Dendritic cell treated with granulocyte-macrophage colony-stimulating factor and Interleukin-4, amounts not matched to agents 40 ng/mL and 50 ng/mL, for 4 days (primary cell): ENCODE measurements around the gene PGBD5.
"Not testable (repeated sequence)": the region's sequence is repeated elsewhere in the genome, so short reads cannot be mapped to it uniquely, and the experiment has no call there.

Source experiments
- H3K27ac Mint-ChIP-seq: one replicate; pipeline ENCODE4 v1.8.0; 2022; ENCODE audit warnings: mild to moderate bottlenecking, mixed read lengths
- H3K27me3 Mint-ChIP-seq: one replicate; pipeline ENCODE4 v1.8.0; 2022; ENCODE audit warnings: mild to moderate bottlenecking, mixed read lengths
- H3K36me3 Mint-ChIP-seq: one replicate; pipeline ENCODE4 v1.8.0; 2022; ENCODE audit warnings: low read depth, mixed read lengths
- H3K4me1 Mint-ChIP-seq: one replicate; pipeline ENCODE4 v1.8.0; 2022; ENCODE audit warnings: low read depth, mixed read lengths
- H3K4me3 Mint-ChIP-seq: one replicate; pipeline ENCODE4 v1.8.0; 2022; ENCODE audit warnings: mild to moderate bottlenecking, moderate library complexity, mixed read lengths
- H3K9me3 Mint-ChIP-seq: one replicate; pipeline ENCODE4 v1.8.0; 2022; ENCODE audit warnings: mixed read lengths
- intact Hi-C: fragments of 100-400 bp; cut with micrococcal nuclease; formaldehyde crosslinking; loops from one replicate; pipeline ENCODE4 v1.15.0; 2022

PGBD5 gene

GRCh38 chr1:230416430-230416829 lies 9.7 kb downstream of the PGBD5 start:
- Mint-ChIP-seq H3K27ac (no peak overlapping the region), H3K4me3 (no peak overlapping the region), H3K4me1 (no peaks in the 10 kb centered on the region), H3K27me3 (peaks cover 28% of the 10 kb centered on the region), H3K36me3 (no peaks in the 10 kb centered on the region), H3K9me3 (no peaks in the 10 kb centered on the region)
- intact Hi-C loops = no loop called here

DNA sequence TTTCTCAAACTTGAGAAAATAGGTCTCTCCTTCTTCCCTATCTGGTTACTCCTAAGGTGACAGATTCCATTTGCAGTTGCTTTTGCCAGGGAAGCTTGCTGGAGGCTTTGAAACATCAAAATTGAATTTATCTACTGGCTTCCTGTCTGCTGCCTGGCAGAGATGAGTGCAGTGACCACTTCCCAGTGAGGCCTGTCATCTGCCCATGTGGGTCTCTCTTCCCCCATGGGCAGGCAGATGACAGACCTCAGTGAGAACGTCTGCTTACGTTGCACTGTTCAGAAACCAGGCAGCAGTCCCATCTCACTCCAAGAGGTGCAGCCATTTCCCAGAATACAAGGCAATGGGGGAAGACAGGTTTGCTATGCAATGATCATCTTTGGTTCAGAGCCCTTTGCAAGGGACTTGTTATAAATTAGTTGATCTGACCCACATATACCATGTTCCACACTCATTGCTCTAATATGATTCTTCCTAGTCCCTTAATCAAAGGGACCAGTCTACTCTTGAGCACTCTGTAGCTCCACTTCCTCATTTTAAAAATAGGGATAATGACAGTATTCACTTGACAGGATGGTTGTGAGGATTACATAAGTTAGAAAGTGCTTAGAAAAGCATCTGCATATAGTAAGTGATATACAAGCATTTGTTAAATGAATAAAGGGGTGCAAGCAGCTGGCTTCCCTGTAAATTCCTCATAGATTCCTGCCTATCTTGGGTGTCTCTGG lies 10.6 kb downstream of the PGBD5 start:
- peaks cover 28% of the 10 kb centered on the region for H3K27me3 Mint-ChIP-seq
- H3K4me1 Mint-ChIP-seq = no peaks in the 10 kb centered on the region
- no peaks in the 10 kb centered on the region for H3K9me3 Mint-ChIP-seq
- no peak overlapping the region for H3K27ac Mint-ChIP-seq
- H3K4me3 Mint-ChIP-seq = no peak overlapping the region
- intact Hi-C loops = no loop called here
- no peaks in the 10 kb centered on the region for H3K36me3 Mint-ChIP-seq

- Mint-ChIP-seq H3K9me3 (no peaks in the 10 kb centered on the region), H3K36me3 (no peaks in the 10 kb centered on the region), H3K4me3 (no peak overlapping the region), H3K4me1 (no peaks in the 10 kb centered on the region), H3K27ac (no peak overlapping the region), H3K27me3 (peaks cover 22% of the 10 kb centered on the region)
- intact Hi-C loops = no loop called here
Measured at GRCh38 chr1:230414694-230415093, 11.4 kb downstream of the PGBD5 start.

DNA sequence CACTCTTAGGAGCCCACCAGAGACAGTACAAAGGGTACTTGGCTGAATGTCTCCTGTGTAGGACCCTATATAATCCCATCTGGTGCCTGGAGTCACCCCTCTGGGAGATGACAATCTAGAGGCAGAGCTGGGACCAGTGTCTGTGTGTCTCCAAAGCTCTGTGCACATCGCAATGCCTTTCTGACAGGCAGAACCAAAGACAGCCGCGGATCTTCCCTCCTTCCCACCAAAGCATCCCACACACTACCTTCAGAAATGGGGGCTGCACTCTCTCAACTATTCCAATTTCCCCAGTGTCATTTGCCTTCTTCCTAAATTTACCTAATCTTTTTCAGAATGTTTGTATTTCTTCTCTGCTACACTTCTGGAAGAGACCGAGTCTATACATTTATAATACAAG lies 12.0 kb downstream of the PGBD5 start:
- Mint-ChIP-seq H3K4me3 (no peak overlapping the region), H3K27ac (no peak overlapping the region), H3K36me3 (no peaks in the 10 kb centered on the region), H3K9me3 (no peaks in the 10 kb centered on the region), H3K4me1 (no peaks in the 10 kb centered on the region), H3K27me3 (peaks cover 22% of the 10 kb centered on the region)
- intact Hi-C loops = no loop called here

- H3K36me3 Mint-ChIP-seq = no peaks in the 10 kb centered on the region
- H3K4me1 Mint-ChIP-seq = no peaks in the 10 kb centered on the region
- intact Hi-C loops = no loop called here
- no peak overlapping the region for H3K4me3 Mint-ChIP-seq
- no peaks in the 10 kb centered on the region for H3K9me3 Mint-ChIP-seq
- peaks cover 23% of the 10 kb centered on the region for H3K27me3 Mint-ChIP-seq
- no peak overlapping the region for H3K27ac Mint-ChIP-seq
Measured at GRCh38 chr1:230413061-230413460, 13.1 kb downstream of the PGBD5 start.

DNA sequence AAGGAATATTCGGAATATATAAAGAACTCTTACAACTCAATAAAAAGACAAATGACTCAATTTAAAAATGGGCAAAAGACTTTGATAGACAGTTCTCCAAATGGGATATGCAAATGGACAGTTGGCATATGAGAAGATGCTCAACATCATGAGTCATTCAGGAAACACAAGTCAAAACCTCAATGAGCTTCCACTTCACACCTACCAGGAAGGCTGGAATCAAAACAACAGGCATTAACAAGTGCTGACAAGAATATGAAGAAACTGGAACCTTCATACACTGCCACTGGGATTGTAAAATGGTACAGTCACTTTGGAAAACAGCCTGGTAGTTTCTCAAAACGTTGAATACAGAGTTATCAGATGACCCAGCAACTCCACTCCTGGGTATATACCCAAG lies 17.2 kb downstream of the PGBD5 start:
- Mint-ChIP-seq H3K27ac (no peak overlapping the region), H3K36me3 (no peaks in the 10 kb centered on the region), H3K4me1 (no peaks in the 10 kb centered on the region), H3K4me3 (no peak overlapping the region), H3K9me3 (peaks cover 6% of the 10 kb centered on the region), H3K27me3 (peaks cover 11% of the 10 kb centered on the region)
- intact Hi-C loops = no loop called here

DNA sequence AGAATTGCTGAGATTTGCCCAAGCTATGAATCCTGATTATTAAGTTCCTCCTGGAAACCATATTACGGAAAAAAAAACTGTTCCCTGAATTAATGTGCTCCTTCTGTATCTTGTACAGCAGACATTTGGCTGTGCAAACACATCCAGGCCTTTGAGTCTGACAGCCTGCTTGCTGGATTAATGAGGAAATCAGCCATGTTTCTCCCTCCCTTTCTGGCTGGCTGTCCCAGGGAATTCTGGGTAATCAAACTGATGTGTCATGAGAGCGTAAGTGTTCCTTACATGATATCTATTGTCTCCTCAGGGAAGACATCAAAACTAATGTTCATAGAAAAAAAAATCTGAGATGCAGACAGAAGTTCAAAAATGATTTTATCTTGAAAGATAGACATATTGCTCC lies 18.8 kb downstream of the PGBD5 start:
- Mint-ChIP-seq H3K4me1 (no peaks in the 10 kb centered on the region), H3K27me3 (peaks cover 9% of the 10 kb centered on the region), H3K27ac (no peak overlapping the region), H3K9me3 (peaks cover 6% of the 10 kb centered on the region), H3K36me3 (no peaks in the 10 kb centered on the region), H3K4me3 (no peak overlapping the region)
- intact Hi-C loops = no loop called here

GRCh38 chr1:230406727-230407126 lies 19.4 kb downstream of the PGBD5 start:
- H3K36me3 Mint-ChIP-seq, H3K27ac Mint-ChIP-seq, H3K4me1 Mint-ChIP-seq, H3K9me3 Mint-ChIP-seq, H3K4me3 Mint-ChIP-seq, H3K27me3 Mint-ChIP-seq, intact Hi-C loops: not testable (repeated sequence)

GRCh38 chr1:230403442-230403841 lies 22.7 kb downstream of the PGBD5 start:
- H3K27ac Mint-ChIP-seq = no peak overlapping the region
- intact Hi-C loops = no loop called here
- H3K36me3 Mint-ChIP-seq = no peaks in the 10 kb centered on the region
- no peak overlapping the region for H3K4me3 Mint-ChIP-seq
- H3K9me3 Mint-ChIP-seq = peaks cover 6% of the 10 kb centered on the region
- no peaks in the 10 kb centered on the region for H3K4me1 Mint-ChIP-seq
- H3K27me3 Mint-ChIP-seq = peaks cover 1% of the 10 kb centered on the region

DNA sequence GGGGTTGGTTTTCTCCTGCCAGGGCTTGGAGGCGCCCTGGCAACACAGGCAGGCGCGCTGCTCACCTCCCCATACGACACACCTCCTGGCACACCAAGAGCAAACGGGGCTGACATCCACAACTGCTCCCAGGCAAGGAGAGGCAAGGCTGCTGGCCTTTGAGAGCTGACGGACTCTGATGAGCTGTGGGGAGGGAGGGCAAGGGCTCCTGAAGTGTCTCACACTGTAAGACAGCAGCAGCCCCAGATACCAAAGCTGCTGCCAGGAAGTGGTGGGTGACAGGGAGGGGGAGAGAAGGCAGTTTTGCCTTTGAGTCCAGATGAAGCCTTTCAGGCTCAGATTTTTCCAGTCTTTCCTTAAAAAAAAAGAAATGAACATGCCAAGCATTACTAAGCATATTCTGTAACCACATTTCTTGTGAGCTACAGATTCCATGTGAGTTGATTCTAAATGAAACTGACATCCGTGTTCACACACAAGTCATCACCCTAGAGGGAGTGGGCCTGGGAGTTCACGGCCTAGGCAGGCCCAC lies 24.3 kb downstream of the PGBD5 start:
- Mint-ChIP-seq H3K27ac (no peak overlapping the region), H3K4me1 (no peaks in the 10 kb centered on the region), H3K9me3 (peaks cover under 1% of the 10 kb centered on the region), H3K4me3 (no peak overlapping the region), H3K36me3 (no peaks in the 10 kb centered on the region), H3K27me3 (peaks cover 3% of the 10 kb centered on the region)
- intact Hi-C loops = no loop called here

DNA sequence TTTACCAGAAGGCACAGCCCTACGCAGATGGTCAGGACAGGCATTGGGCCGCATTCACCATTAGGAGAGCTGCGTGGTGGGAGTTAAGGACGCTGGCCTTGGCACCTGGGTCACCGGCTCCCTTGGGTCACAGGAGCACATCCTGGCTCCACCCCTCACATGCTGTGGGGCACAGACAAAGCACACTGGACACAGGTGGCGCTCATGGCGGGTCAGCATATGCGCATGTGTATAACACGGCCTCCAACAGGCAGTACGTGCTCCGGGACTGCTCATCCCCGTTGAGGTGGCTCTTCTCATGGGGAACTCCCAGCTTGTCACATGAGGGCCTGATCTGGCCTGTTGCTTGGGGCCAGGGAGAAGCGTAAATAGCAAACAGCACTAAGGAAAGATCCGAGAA lies 25.0 kb downstream of the PGBD5 start:
- H3K9me3 Mint-ChIP-seq = no peaks in the 10 kb centered on the region
- no peak overlapping the region for H3K4me3 Mint-ChIP-seq
- no peaks in the 10 kb centered on the region for H3K4me1 Mint-ChIP-seq
- no peak overlapping the region for H3K27ac Mint-ChIP-seq
- H3K36me3 Mint-ChIP-seq = no peaks in the 10 kb centered on the region
- intact Hi-C loops = no loop called here
- peaks cover 3% of the 10 kb centered on the region for H3K27me3 Mint-ChIP-seq

- intact Hi-C loops = no loop called here
- H3K36me3 Mint-ChIP-seq = no peaks in the 10 kb centered on the region
- no peak overlapping the region for H3K4me3 Mint-ChIP-seq
- H3K4me1 Mint-ChIP-seq = no peaks in the 10 kb centered on the region
- peaks cover 3% of the 10 kb centered on the region for H3K27me3 Mint-ChIP-seq
- no peaks in the 10 kb centered on the region for H3K9me3 Mint-ChIP-seq
- H3K27ac Mint-ChIP-seq = no peak overlapping the region
Measured at GRCh38 chr1:230400007-230400344, 26.2 kb downstream of the PGBD5 start.

DNA sequence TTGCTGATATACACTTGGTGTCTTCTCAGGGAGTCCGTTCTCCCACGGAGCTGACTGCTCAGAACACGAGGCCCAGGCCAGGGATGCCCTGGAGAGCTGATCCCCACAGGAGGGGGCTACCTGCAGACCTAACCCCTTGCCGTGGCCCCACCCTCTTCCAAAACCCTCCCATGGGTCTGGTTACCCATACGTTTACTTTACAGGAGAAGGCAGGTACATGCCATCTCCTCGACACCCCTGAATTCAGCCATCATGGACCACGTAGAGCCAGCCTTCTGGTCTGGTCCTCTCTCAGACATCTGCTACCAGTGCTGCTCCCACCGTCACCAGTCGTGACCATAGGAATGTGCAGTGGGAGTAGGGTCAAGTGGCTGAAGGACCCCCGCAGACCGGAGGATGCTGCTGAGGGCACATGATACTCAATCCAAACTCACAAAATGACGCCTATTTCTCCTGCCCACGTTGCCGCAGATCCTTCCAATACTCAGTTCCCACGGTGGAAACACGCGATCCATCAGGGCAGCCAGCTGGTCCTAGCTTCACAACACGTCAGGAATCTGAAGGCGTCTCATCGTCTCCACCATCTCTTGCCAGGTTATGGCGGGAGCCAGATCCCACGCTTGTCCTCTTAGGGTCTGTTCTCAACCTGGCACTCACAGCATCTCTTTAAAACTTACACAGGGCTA lies 26.7 kb downstream of the PGBD5 start:
- H3K9me3 Mint-ChIP-seq = no peaks in the 10 kb centered on the region
- H3K4me1 Mint-ChIP-seq = no peaks in the 10 kb centered on the region
- no peak overlapping the region for H3K27ac Mint-ChIP-seq
- intact Hi-C loops = no loop called here
- H3K4me3 Mint-ChIP-seq = no peak overlapping the region
- H3K27me3 Mint-ChIP-seq = peaks cover 3% of the 10 kb centered on the region
- H3K36me3 Mint-ChIP-seq = no peaks in the 10 kb centered on the region

- H3K27me3 Mint-ChIP-seq = peaks cover 3% of the 10 kb centered on the region
- H3K4me3 Mint-ChIP-seq = no peak overlapping the region
- H3K9me3 Mint-ChIP-seq = no peaks in the 10 kb centered on the region
- no peaks in the 10 kb centered on the region for H3K36me3 Mint-ChIP-seq
- no peak overlapping the region for H3K27ac Mint-ChIP-seq
- intact Hi-C loops = no loop called here
- H3K4me1 Mint-ChIP-seq = no peaks in the 10 kb centered on the region
Measured at GRCh38 chr1:230398856-230399255, 27.3 kb downstream of the PGBD5 start.

DNA sequence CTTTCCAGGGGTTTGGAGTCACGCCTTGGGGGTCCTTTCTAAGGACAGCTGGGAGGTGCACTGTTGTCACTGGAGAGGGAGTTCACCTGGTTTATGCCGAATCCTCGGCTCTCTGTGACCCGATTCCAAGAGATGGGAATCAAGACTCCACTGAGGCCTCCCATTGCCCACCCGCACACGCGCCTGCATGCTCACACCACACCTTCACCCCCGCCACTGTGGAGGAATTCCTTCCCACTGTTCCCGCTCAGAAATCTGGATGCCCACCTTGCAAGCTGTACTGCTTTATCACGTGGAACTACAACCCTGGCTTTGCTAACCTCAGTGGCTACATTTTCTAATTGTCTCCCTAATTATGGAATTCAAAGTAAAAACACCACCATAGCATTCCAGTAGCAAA lies 29.2 kb downstream of the PGBD5 start:
- Mint-ChIP-seq H3K9me3 (no peaks in the 10 kb centered on the region), H3K4me3 (no peak overlapping the region), H3K27me3 (peaks cover 5% of the 10 kb centered on the region), H3K27ac (no peak overlapping the region), H3K36me3 (no peaks in the 10 kb centered on the region), H3K4me1 (no peaks in the 10 kb centered on the region)
- intact Hi-C loops = no loop called here
